Neutrophil (primary cell): Measurements from ENCODE around the gene LAPTM4A.

Experiments used
- H3K27ac ChIP-seq: fragments of 200-600 bp; sonication (generic); 2 replicates; pipeline ENCODE4 v1.5.1; 2016; ENCODE audit warnings: mild to moderate bottlenecking, moderate library complexity
- H3K27me3 ChIP-seq: fragments of 200-600 bp; sonication (generic); 2 replicates; pipeline ENCODE4 v1.6.0; 2016; ENCODE audit warnings: mild to moderate bottlenecking
- H3K36me3 ChIP-seq: fragments of 200-600 bp; sonication (generic); 2 replicates; pipeline ENCODE4 v1.5.1; 2017
- H3K4me1 ChIP-seq, 2 experiments: fragments of 200-600 bp in 1 of 2; sonication (generic) in 1 of 2; 1 replicate in 1 of 2; 2 replicates in 1 of 2; pipeline versions ENCODE4 v1.5.1 to v1.6.1; 2013 to 2016; ENCODE audit warnings: low read depth in 1 of 2, low read length in 1 of 2, mild to moderate bottlenecking in 1 of 2, moderate library complexity in 1 of 2; ENCODE audit not compliant: control insufficient read depth in 1 of 2, insufficient read depth in 1 of 2
- H3K4me3 ChIP-seq, 2 experiments: fragments of 200-600 bp in 1 of 2; sonication (generic) in 1 of 2; 1 replicate in 1 of 2; 2 replicates in 1 of 2; pipeline ENCODE4 v1.5.1; 2013 to 2016; ENCODE audit warnings: low read depth in 1 of 2, low read length in 1 of 2, mild to moderate bottlenecking in 1 of 2, moderate library complexity in 1 of 2
- H3K9me3 ChIP-seq: fragments of 200-600 bp; sonication (generic); 2 replicates; pipeline ENCODE4 v1.5.1; 2016
- CTCF ChIP-seq: fragments of 200-600 bp; sonication (generic); IDR thresholded peaks from 2 replicates; pipeline ENCODE4 v1.5.1; 2016; ENCODE audit warnings: antibody characterized with exemption

The LAPTM4A gene

GRCh38 chr2:20061476-20061875 is 10.0 kb upstream of the LAPTM4A start:
- Histone ChIP-seq H3K27ac (no peak overlapping the region), H3K27me3 (peaks cover 54% of the 10 kb centered on the region), H3K36me3 (no peaks in the 10 kb centered on the region), H3K4me1 (no peaks in the 10 kb centered on the region), H3K9me3 (no peaks in the 10 kb centered on the region), H3K4me3 (no peak overlapping the region)
- TF ChIP-seq CTCF, result no peak

GRCh38 chr2:20060106-20060505 is 8.7 kb upstream of the LAPTM4A start:
- no peaks in the 10 kb centered on the region for H3K36me3 ChIP-seq
- no peaks in the 10 kb centered on the region for H3K9me3 ChIP-seq
- no peak for TF ChIP-seq CTCF
- H3K4me3 ChIP-seq, result no peak overlapping the region
- H3K27ac ChIP-seq, result no peak overlapping the region
- peaks cover 68% of the 10 kb centered on the region for H3K27me3 ChIP-seq
- no peaks in the 10 kb centered on the region for H3K4me1 ChIP-seq

- Histone ChIP-seq H3K4me1 (peaks cover 6 to 7% of the 10 kb centered on the region in 2 experiments), H3K27me3 (peaks cover 91% of the 10 kb centered on the region), H3K27ac (no peak overlapping the region), H3K36me3 (no peaks in the 10 kb centered on the region), H3K9me3 (no peaks in the 10 kb centered on the region), H3K4me3 (no peak overlapping the region)
- no peak for TF ChIP-seq CTCF
Observed at GRCh38 chr2:20057268-20057667, 5.8 kb upstream of the LAPTM4A start.

GRCh38 chr2:20054931-20055330 is 3.5 kb upstream of the LAPTM4A start:
- Histone ChIP-seq H3K9me3 (no peaks in the 10 kb centered on the region), H3K36me3 (no peaks in the 10 kb centered on the region), H3K27me3 (peaks cover 74% of the 10 kb centered on the region), H3K4me3 (no peak overlapping the region), H3K27ac (no peak overlapping the region), H3K4me1 (peaks cover 13 to 18% of the 10 kb centered on the region in 2 experiments)
- TF ChIP-seq CTCF, result no peak

- peaks cover 66% of the 10 kb centered on the region for H3K27me3 ChIP-seq
- H3K9me3 ChIP-seq, result no peaks in the 10 kb centered on the region
- no peaks in the 10 kb centered on the region for H3K36me3 ChIP-seq
- H3K4me3 ChIP-seq, result no peak overlapping the region
- H3K27ac ChIP-seq, result no peak overlapping the region
- H3K4me1 ChIP-seq, result peaks cover 21 to 26% of the 10 kb centered on the region in 2 experiments
- TF ChIP-seq CTCF, result no peak
Observed at GRCh38 chr2:20054119-20054518, 2.7 kb upstream of the LAPTM4A start.

GRCh38 chr2:20052861-20053281 is 1.4 kb upstream of the LAPTM4A start:
- peak overlapping the region; percentile 92 for H3K27ac ChIP-seq
- peaks cover 33 to 38% of the 10 kb centered on the region in 2 experiments for H3K4me1 ChIP-seq
- H3K27me3 ChIP-seq, result peaks cover 54% of the 10 kb centered on the region
- H3K36me3 ChIP-seq, result no peaks in the 10 kb centered on the region
- TF ChIP-seq CTCF, result no peak
- H3K4me3 ChIP-seq, result peak overlapping the region in 1 of 2 experiments; percentile 97
- H3K9me3 ChIP-seq, result no peaks in the 10 kb centered on the region
